Transverse colon (tissue), 3 donors: ENCODE measurements around the gene HEBP1.

Source experiments
- EP300 ChIP-seq: sonication (generic); formaldehyde crosslinking; IDR thresholded peaks from one replicate; pipeline ENCODE4 v1.6.1; 2017; ENCODE audit warnings: antibody characterized with exemption, low read depth
- TF ChIP-seq, protein P1 (sequence below), 5 experiments: fragments of 200-600 bp in 3 of 5; fragments of 450-650 bp in 2 of 5; sonication (generic) in 3 of 5; IDR thresholded peaks; 1 replicate in 2 of 5; 2 replicates in 3 of 5; pipeline ENCODE4 v1.5.1; 2016 to 2017; ENCODE audit warnings: antibody characterized with exemption in 5 of 5, inconsistent platforms in 3 of 5, mild to moderate bottlenecking in 2 of 5, moderate library complexity in 1 of 5

DNA sequence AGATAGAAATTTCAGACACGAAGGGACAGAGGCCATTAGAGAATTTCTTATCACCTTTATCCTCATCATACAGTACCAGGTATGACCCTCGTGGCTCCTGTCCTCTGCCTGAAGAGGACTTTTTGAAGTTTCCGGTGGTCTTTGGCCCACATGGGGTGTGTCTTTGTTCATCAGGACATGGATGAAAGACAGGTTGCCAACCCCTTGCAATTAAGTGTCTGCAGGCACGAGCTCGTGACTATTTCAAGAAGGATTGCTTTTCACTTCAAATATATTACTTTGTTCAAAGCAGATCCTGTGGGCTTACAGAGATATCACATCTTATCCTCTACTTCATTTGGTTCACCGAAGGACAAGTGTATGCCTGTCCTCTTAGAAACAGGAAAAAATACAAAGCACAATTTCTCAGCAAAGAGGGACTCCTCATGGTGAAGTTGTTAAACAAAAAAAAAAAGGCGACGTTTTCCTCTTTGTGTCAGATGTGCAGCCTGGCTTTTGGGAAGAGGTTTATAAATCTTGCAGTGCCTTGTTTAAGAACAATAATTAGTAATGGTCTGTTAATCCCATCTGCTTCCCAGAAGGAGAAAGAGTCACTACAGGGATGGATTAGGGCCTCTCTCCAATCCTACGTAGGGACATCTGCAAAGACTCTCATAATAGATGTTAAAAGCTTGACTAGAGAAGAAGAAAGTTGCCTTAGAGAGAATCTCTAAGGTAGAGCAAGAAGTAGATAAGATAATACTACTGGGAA is 30.7 kb upstream of the HEBP1 start:
- TF ChIP-seq EP300: no peak
- TF ChIP-seq, protein P1, sequence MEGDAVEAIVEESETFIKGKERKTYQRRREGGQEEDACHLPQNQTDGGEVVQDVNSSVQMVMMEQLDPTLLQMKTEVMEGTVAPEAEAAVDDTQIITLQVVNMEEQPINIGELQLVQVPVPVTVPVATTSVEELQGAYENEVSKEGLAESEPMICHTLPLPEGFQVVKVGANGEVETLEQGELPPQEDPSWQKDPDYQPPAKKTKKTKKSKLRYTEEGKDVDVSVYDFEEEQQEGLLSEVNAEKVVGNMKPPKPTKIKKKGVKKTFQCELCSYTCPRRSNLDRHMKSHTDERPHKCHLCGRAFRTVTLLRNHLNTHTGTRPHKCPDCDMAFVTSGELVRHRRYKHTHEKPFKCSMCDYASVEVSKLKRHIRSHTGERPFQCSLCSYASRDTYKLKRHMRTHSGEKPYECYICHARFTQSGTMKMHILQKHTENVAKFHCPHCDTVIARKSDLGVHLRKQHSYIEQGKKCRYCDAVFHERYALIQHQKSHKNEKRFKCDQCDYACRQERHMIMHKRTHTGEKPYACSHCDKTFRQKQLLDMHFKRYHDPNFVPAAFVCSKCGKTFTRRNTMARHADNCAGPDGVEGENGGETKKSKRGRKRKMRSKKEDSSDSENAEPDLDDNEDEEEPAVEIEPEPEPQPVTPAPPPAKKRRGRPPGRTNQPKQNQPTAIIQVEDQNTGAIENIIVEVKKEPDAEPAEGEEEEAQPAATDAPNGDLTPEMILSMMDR (IDR thresholded peaks at IDR 0.05): no peak
